Rectal smooth muscle tissue (tissue), 1 donor: ENCODE results near the gene NDUFAF2.
"Not testable (repeated sequence)": the region's sequence is repeated elsewhere in the genome, so short reads cannot be mapped to it uniquely, and the experiment has no call there.

Experiments
- H3K27ac ChIP-seq: one replicate; pipeline ENCODE4 v1.7.0; 2013; ENCODE audit warnings: low read depth, low read length, inconsistent platforms
- H3K27me3 ChIP-seq: one replicate; pipeline ENCODE4 v1.7.0; 2013; ENCODE audit warnings: low read length; ENCODE audit not compliant: control insufficient read depth, insufficient read depth
- H3K36me3 ChIP-seq: one replicate; pipeline ENCODE4 v1.7.0; 2013; ENCODE audit warnings: low read length; ENCODE audit not compliant: control insufficient read depth, insufficient read depth
- H3K4me1 ChIP-seq: one replicate; pipeline ENCODE4 v1.7.0; 2013; ENCODE audit warnings: low read length; ENCODE audit not compliant: control insufficient read depth, insufficient read depth
- H3K4me3 ChIP-seq: one replicate; pipeline ENCODE4 v1.7.0; 2013; ENCODE audit warnings: low read length
- H3K9ac ChIP-seq: one replicate; pipeline ENCODE4 v1.7.0; 2013; ENCODE audit warnings: low read length

The NDUFAF2 gene

GRCh38 chr5:61069150-61069549 lies 124.1 kb downstream of the NDUFAF2 start:
- no peaks in the 10 kb centered on the region for H3K36me3 ChIP-seq
- no peaks in the 10 kb centered on the region for H3K27me3 ChIP-seq
- H3K4me3 ChIP-seq = no peak overlapping the region
- H3K27ac ChIP-seq = no peak overlapping the region
- no peaks in the 10 kb centered on the region for H3K4me1 ChIP-seq
- no peak overlapping the region for H3K9ac ChIP-seq

GRCh38 chr5:61071526-61071925 lies 126.5 kb downstream of the NDUFAF2 start:
- Histone ChIP-seq H3K4me1 (no peaks in the 10 kb centered on the region), H3K27ac (no peak overlapping the region), H3K9ac (no peak overlapping the region), H3K27me3 (no peaks in the 10 kb centered on the region), H3K36me3 (no peaks in the 10 kb centered on the region), H3K4me3 (no peak overlapping the region)

GRCh38 chr5:61076626-61077025 lies 131.6 kb downstream of the NDUFAF2 start:
- H3K9ac ChIP-seq = no peak overlapping the region
- H3K27me3 ChIP-seq = no peaks in the 10 kb centered on the region
- H3K36me3 ChIP-seq = no peaks in the 10 kb centered on the region
- no peak overlapping the region for H3K4me3 ChIP-seq
- H3K27ac ChIP-seq = no peak overlapping the region
- no peaks in the 10 kb centered on the region for H3K4me1 ChIP-seq

GRCh38 chr5:61081741-61082140 lies 136.7 kb downstream of the NDUFAF2 start:
- no peaks in the 10 kb centered on the region for H3K4me1 ChIP-seq
- no peaks in the 10 kb centered on the region for H3K36me3 ChIP-seq
- H3K9ac ChIP-seq = no peak overlapping the region
- no peak overlapping the region for H3K27ac ChIP-seq
- no peaks in the 10 kb centered on the region for H3K27me3 ChIP-seq
- no peak overlapping the region for H3K4me3 ChIP-seq

DNA sequence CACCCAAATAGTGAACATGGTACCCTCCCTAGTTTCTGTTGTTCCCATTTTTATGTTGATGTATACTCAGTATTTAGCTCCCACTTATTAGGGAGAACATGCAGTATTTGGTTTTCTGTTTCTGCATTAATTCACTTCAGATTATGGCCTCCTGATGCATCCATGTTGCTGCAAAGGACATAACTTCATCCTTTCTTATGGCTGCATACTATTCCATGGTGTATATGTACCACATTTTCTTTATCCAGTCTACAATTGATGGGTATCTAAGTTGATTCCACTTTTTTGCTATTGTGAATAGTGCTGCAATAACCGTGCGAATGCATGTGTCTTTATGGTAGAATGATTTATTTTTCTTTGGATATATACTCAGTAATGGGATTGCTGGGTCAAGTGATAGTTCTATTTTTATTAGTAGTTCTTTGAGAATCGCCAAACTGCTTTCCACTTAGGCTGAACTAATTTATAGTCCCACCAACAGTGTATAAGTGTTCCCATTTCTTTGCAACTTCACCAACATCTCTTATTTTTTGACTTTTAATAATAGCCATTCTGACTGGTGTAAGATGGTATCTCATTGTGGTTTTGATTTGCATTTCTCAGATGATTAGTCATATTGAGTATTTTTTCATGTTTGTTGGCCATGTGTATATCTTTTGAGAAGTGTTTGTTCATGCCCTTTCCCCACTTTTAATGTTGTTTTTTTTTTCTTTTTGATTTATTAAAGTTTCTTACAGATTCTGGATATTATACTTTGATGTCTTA lies 137.7 kb downstream of the NDUFAF2 start:
- H3K4me1 ChIP-seq = no peaks in the 10 kb centered on the region
- H3K27me3 ChIP-seq = no peaks in the 10 kb centered on the region
- H3K27ac ChIP-seq = no peak overlapping the region
- no peaks in the 10 kb centered on the region for H3K36me3 ChIP-seq
- H3K9ac ChIP-seq = no peak overlapping the region
- H3K4me3 ChIP-seq = no peak overlapping the region

DNA sequence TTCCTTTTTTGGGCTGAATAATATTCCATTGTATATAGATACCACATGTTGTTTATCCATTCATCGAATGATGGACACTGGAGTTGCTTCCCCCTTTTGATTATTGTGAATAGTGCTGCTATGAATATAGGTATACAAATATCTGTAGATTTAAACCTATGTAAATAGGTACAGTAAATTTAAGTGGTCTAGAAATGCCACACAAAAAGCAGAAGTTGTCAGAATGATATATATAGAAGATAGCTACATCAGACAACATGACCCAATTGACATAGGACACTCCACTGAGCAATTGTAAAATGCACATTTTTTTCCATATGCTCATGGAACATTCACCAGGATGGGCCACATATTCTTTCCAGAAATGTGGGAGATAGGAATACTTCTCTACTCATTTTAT lies 139.7 kb downstream of the NDUFAF2 start:
- H3K4me3 ChIP-seq = no peak overlapping the region
- H3K9ac ChIP-seq = no peak overlapping the region
- no peaks in the 10 kb centered on the region for H3K4me1 ChIP-seq
- H3K36me3 ChIP-seq = no peaks in the 10 kb centered on the region
- H3K27ac ChIP-seq = no peak overlapping the region
- no peaks in the 10 kb centered on the region for H3K27me3 ChIP-seq

- Histone ChIP-seq H3K36me3 (no peaks in the 10 kb centered on the region), H3K4me1 (no peaks in the 10 kb centered on the region), H3K9ac (no peak overlapping the region), H3K27ac (no peak overlapping the region), H3K4me3 (no peak overlapping the region), H3K27me3 (no peaks in the 10 kb centered on the region)
Observed at GRCh38 chr5:61085885-61086284, 140.9 kb downstream of the NDUFAF2 start.

DNA sequence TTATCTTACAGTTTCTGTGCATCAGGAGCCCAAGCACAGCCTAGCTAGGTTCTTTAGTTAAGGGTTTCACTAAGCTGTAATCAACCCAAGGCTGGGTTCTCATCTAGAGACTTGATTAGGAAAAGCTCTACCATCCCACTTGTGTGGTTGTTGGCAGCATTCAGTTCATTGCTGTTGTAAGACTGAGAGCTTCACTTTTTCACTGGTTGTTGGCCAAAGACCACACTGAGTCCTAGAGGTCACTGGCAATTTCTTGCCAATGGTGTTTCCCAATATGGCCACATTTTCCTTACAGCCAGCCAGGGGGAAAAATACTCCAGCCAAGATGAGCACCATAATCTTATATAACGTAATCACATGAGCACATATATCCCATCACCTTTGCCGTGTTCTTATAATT lies 142.9 kb downstream of the NDUFAF2 start:
- no peaks in the 10 kb centered on the region for H3K27me3 ChIP-seq
- no peak overlapping the region for H3K9ac ChIP-seq
- no peak overlapping the region for H3K4me3 ChIP-seq
- no peaks in the 10 kb centered on the region for H3K4me1 ChIP-seq
- no peak overlapping the region for H3K27ac ChIP-seq
- H3K36me3 ChIP-seq = no peaks in the 10 kb centered on the region

GRCh38 chr5:61089351-61089750 lies 144.3 kb downstream of the NDUFAF2 start:
- H3K27me3 ChIP-seq = no peaks in the 10 kb centered on the region
- no peak overlapping the region for H3K9ac ChIP-seq
- H3K36me3 ChIP-seq = no peaks in the 10 kb centered on the region
- H3K4me1 ChIP-seq = no peaks in the 10 kb centered on the region
- H3K27ac ChIP-seq = no peak overlapping the region
- no peak overlapping the region for H3K4me3 ChIP-seq

DNA sequence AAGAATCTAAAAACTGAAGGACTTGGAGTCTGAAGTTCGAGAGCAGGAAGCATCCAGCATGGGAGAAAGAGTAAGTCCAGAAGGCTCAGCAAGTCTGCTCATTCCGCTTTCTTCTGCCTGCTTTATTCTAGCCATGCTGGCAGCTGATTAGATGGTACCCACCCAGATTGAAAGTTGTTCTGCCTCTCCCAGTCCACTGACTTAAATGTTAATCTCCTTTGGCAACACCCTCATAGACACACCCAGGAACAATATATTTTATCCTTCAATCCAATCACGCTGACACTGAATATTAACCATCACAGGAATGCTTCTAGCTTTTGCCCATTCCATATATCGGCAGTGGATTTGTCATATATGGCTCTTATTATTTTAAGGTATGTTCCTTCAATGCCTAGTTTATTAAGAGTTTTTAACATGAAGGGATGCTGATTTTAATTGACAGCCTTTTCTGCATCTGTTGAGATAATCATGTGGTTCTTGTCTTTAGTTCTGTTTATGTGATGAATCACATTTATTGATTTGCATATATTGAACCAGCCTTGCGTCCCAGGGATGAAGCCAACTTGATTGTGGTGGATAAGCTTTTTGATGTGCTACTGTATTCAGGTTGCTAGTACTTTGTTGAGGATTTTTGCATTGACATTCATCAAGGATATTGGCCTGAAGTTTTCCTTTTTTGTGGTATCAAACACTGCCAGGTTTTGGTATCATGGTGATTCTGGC lies 148.2 kb downstream of the NDUFAF2 start:
- not testable (repeated sequence) for H3K9ac ChIP-seq, H3K36me3 ChIP-seq, H3K4me1 ChIP-seq, H3K27ac ChIP-seq, H3K27me3 ChIP-seq, H3K4me3 ChIP-seq

DNA sequence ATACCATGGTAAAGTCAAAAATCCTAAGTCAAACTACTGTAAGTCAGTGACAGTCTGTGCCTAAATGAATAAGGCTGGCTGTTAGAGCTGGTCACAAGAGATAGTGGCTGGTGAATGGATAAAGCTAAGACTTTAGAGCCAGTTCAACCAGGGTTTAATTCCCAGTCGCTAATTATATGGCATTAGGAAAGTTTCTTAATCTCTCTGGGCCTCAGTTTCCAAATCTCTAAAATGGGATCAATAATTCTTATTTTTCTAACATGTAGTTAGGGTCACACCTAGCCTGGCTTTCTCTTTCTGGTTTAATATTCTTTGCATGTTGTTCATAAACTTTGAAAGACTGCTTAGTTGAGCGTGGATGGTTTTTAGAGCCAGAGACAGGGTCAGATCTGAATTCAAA lies 152.5 kb downstream of the NDUFAF2 start:
- H3K9ac ChIP-seq = no peak overlapping the region
- no peak overlapping the region for H3K4me3 ChIP-seq
- H3K36me3 ChIP-seq = no peaks in the 10 kb centered on the region
- H3K4me1 ChIP-seq = no peaks in the 10 kb centered on the region
- H3K27ac ChIP-seq = no peak overlapping the region
- no peaks in the 10 kb centered on the region for H3K27me3 ChIP-seq

DNA sequence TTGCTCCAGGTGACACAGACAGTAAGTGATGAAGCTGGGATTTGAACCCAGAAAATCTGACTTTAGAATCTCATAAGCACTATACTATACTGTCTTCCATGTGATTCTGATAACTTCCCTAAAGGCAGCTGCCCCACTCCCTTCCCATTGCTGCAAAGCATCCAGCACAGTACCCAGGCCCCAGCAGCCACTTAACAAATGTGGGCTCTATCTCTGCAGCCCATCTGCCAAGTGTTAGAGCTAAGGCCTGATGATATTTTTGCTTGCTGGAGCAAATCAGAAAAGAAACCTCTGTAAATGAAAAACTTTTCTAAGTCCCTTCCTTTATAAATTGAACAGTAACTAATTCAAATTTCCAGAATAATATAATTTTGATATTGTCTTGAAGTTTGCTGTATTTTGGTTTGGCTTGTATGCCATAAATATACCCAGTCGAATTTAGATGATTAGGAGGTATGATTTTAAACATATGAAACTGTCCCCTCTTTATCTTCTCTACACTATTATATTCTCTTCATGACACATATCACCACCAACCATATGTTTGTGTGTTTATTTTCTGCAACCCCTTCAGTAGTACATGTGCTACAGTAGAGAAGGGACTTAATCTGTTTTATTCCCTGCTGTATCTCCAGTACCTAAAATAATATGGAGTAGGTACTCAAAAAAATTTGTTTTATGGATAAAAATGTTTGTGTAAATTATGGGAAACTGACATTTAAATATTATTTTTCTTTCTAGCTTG lies 153.4 kb downstream of the NDUFAF2 start:
- H3K4me1 ChIP-seq = no peaks in the 10 kb centered on the region

More for the DNA sequence above, 153.4 kb downstream of the NDUFAF2 start:
- no peaks in the 10 kb centered on the region for H3K27me3 ChIP-seq
- H3K9ac ChIP-seq = no peak overlapping the region
- H3K27ac ChIP-seq = no peak overlapping the region
- no peak overlapping the region for H3K4me3 ChIP-seq
- H3K36me3 ChIP-seq = no peaks in the 10 kb centered on the region
